Measurements from ENCODE around the gene S100A16. TPM values are rescaled to one million over a fixed set of nuclear protein-coding genes. Genes with fewer than 3 reads are reported as not detected.
"Not testable (repeated sequence)": the region's sequence is repeated elsewhere in the genome, so short reads cannot be mapped to it uniquely, and the experiment has no call there.

S100A16 gene
- total and polyA plus RNA-seq, 2 donors (not counting 1 experiment from before 2014, with no cell fraction given) = 121 to 182 TPM

DNA sequence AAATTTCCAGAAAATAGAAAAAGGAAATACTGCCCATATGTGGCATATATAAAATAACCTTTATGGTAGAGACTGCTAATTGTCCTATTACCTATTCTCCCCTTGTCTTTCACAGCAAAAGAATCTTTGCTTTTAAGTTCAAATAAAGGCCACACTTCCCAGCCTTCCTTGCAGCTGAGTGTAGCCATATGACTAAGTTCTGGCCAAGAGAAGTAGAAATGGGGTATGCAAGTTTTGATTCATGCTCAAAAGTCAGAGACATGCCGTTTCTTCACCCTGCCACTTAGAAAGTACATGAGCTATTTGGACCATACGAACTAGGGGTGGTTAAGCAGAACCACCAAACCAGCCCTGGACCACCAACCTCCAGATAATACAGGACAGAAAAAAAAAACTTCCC lies 29.0 kb downstream of the S100A16 start:
- Histone ChIP-seq H2AFZ (ENCODE audit: low read length) (no peak overlapping the region), H3K4me2 (ENCODE audit: extremely low read depth, insufficient read depth, low read length) (no peak overlapping the region), H3K79me2 (ENCODE audit: control insufficient read depth, insufficient read depth, low read length) (no peaks in the 10 kb centered on the region), H3K36me3 (ENCODE audit: control insufficient read depth, insufficient read depth, low read length) (no peaks in the 10 kb centered on the region), H3K27me3 (ENCODE audit: control insufficient read depth, insufficient read depth, low read length) (no peaks in the 10 kb centered on the region), H4K20me1 (ENCODE audit: control insufficient read depth, extremely low read depth, insufficient read depth, low read length) (no peaks in the 10 kb centered on the region), H3K9ac (ENCODE audit: insufficient read depth, low read length) (no peak overlapping the region), H3K9me3 (ENCODE audit: control insufficient read depth, insufficient read depth, low read depth, low read length) (no peaks in the 10 kb centered on the region), H3K27ac (ENCODE audit: insufficient read depth, low read length) (no peak overlapping the region), H3K4me3 (replicated peaks in 1 of 4; ENCODE audit: control extremely low read depth in 1 of 4, insufficient read depth in 1 of 4, low read depth in 3 of 4, low read length in 4 of 4) (no peak overlapping the region), H3K4me1 (ENCODE audit: control insufficient read depth, extremely low read depth, insufficient read depth, low read length) (peaks cover 3% of the 10 kb centered on the region)
- peak in 1 of 2 donors; percentile 58 for DNase-seq (ENCODE audit: low read depth in 2 of 2)
- TF ChIP-seq, protein P1, sequence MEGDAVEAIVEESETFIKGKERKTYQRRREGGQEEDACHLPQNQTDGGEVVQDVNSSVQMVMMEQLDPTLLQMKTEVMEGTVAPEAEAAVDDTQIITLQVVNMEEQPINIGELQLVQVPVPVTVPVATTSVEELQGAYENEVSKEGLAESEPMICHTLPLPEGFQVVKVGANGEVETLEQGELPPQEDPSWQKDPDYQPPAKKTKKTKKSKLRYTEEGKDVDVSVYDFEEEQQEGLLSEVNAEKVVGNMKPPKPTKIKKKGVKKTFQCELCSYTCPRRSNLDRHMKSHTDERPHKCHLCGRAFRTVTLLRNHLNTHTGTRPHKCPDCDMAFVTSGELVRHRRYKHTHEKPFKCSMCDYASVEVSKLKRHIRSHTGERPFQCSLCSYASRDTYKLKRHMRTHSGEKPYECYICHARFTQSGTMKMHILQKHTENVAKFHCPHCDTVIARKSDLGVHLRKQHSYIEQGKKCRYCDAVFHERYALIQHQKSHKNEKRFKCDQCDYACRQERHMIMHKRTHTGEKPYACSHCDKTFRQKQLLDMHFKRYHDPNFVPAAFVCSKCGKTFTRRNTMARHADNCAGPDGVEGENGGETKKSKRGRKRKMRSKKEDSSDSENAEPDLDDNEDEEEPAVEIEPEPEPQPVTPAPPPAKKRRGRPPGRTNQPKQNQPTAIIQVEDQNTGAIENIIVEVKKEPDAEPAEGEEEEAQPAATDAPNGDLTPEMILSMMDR (conservative IDR thresholded peaks at IDR 0.05 in 1 of 2, IDR thresholded peaks at IDR 0.05 in 1 of 2; ENCODE audit: low read depth in 1 of 2, low read length in 2 of 2) = no peak
- TF ChIP-seq EZH2 (IDR thresholded peaks at IDR 0.05; ENCODE audit: low read length, missing control alignments) = no peak

DNA sequence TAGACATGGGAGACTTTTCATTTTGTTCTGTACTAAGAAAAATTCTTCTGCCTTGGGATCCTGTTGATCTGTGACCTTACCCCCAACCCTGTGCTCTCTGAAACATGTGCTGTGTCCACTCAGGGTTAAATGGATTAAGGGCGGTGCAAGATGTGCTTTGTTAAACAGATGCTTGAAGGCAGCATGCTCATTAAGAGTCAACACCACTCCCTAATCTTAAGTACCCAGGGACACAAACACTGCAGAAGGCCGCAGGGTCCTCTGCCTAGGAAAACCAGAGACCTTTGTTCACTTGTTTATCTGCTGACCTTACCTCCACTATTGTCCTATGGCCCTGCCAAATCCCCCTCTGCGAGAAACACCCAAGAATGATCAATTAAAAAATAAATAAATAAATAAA lies 29.4 kb downstream of the S100A16 start:
- H3K36me3 ChIP-seq (ENCODE audit: control insufficient read depth, insufficient read depth, low read length); H2AFZ ChIP-seq (ENCODE audit: low read length); H3K4me1 ChIP-seq (ENCODE audit: control insufficient read depth, extremely low read depth, insufficient read depth, low read length); H3K79me2 ChIP-seq (ENCODE audit: control insufficient read depth, insufficient read depth, low read length); DNase-seq (ENCODE audit: low read depth in 2 of 2); H3K9ac ChIP-seq (ENCODE audit: insufficient read depth, low read length); H4K20me1 ChIP-seq (ENCODE audit: control insufficient read depth, extremely low read depth, insufficient read depth, low read length); H3K9me3 ChIP-seq (ENCODE audit: control insufficient read depth, insufficient read depth, low read depth, low read length); H3K4me3 ChIP-seq (replicated peaks in 1 of 4; ENCODE audit: control extremely low read depth in 1 of 4, insufficient read depth in 1 of 4, low read depth in 3 of 4, low read length in 4 of 4); H3K4me2 ChIP-seq (ENCODE audit: extremely low read depth, insufficient read depth, low read length); H3K27me3 ChIP-seq (ENCODE audit: control insufficient read depth, insufficient read depth, low read length); H3K27ac ChIP-seq (ENCODE audit: insufficient read depth, low read length): not testable (repeated sequence)

DNA sequence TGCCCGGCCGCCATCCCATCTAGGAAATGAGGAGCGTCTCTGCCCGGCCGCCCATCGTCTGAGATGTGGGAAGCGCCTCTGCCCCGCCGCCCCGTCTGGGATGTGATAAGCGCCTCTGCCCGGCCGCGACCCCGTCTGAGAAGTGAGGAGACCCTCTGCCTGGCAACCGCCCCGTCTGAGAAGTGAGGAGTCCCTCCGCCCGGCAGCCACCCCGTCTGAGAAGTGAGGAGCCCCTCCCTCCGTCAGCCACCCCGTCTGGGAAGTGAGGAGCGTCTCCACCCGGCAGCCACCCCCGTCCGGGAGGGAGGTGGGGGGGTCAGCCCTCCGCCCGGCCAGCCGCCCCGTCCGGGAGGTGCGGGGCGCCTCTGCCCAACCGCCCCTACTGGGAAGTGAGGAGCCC lies 30.1 kb downstream of the S100A16 start:
- H3K4me2 ChIP-seq (ENCODE audit: extremely low read depth, insufficient read depth, low read length); H2AFZ ChIP-seq (ENCODE audit: low read length); DNase-seq (ENCODE audit: low read depth in 2 of 2); H3K79me2 ChIP-seq (ENCODE audit: control insufficient read depth, insufficient read depth, low read length); H3K36me3 ChIP-seq (ENCODE audit: control insufficient read depth, insufficient read depth, low read length); H3K27me3 ChIP-seq (ENCODE audit: control insufficient read depth, insufficient read depth, low read length); H3K27ac ChIP-seq (ENCODE audit: insufficient read depth, low read length); H3K4me1 ChIP-seq (ENCODE audit: control insufficient read depth, extremely low read depth, insufficient read depth, low read length); H3K9me3 ChIP-seq (ENCODE audit: control insufficient read depth, insufficient read depth, low read depth, low read length); H3K9ac ChIP-seq (ENCODE audit: insufficient read depth, low read length); H3K4me3 ChIP-seq (replicated peaks in 1 of 4; ENCODE audit: control extremely low read depth in 1 of 4, insufficient read depth in 1 of 4, low read depth in 3 of 4, low read length in 4 of 4); H4K20me1 ChIP-seq (ENCODE audit: control insufficient read depth, extremely low read depth, insufficient read depth, low read length): not testable (repeated sequence)

- H3K4me3 ChIP-seq (replicated peaks in 1 of 4; ENCODE audit: control extremely low read depth in 1 of 4, insufficient read depth in 1 of 4, low read depth in 3 of 4, low read length in 4 of 4) = no peak overlapping the region
- H3K9ac ChIP-seq (ENCODE audit: insufficient read depth, low read length) = no peak overlapping the region
- TF ChIP-seq EZH2 (IDR thresholded peaks at IDR 0.05; ENCODE audit: low read length, missing control alignments) = no peak
- TF ChIP-seq, protein P1 (conservative IDR thresholded peaks at IDR 0.05 in 1 of 2, IDR thresholded peaks at IDR 0.05 in 1 of 2; ENCODE audit: low read depth in 1 of 2, low read length in 2 of 2) = no peak
- no peaks in the 10 kb centered on the region for H3K79me2 ChIP-seq (ENCODE audit: control insufficient read depth, insufficient read depth, low read length)
- no peak for DNase-seq (ENCODE audit: low read depth in 2 of 2)
- H3K9me3 ChIP-seq (ENCODE audit: control insufficient read depth, insufficient read depth, low read depth, low read length) = no peaks in the 10 kb centered on the region
- no peaks in the 10 kb centered on the region for H3K27me3 ChIP-seq (ENCODE audit: control insufficient read depth, insufficient read depth, low read length)
- H4K20me1 ChIP-seq (ENCODE audit: control insufficient read depth, extremely low read depth, insufficient read depth, low read length) = no peaks in the 10 kb centered on the region
- H2AFZ ChIP-seq (ENCODE audit: low read length) = peak overlapping the region; percentile 4
- H3K4me2 ChIP-seq (ENCODE audit: extremely low read depth, insufficient read depth, low read length) = no peak overlapping the region
- no peak overlapping the region for H3K27ac ChIP-seq (ENCODE audit: insufficient read depth, low read length)
- H3K36me3 ChIP-seq (ENCODE audit: control insufficient read depth, insufficient read depth, low read length) = no peaks in the 10 kb centered on the region
- H3K4me1 ChIP-seq (ENCODE audit: control insufficient read depth, extremely low read depth, insufficient read depth, low read length) = peaks cover 11% of the 10 kb centered on the region
Measured at GRCh38 chr1:153578936-153579335, 34.0 kb downstream of the S100A16 start.
